ENCODE data around the gene ROBO1. TPM values are rescaled to one million over a fixed set of nuclear protein-coding genes. Genes with fewer than 3 reads are reported as not detected.

ROBO1 gene
- total and polyA plus RNA-seq, 2 of the 8 experiments (the other 6 are each of a cell fraction or from before 2014, with no cell fraction given): 51.4 to 91.0 TPM

- WGBS, 2 experiments (ENCODE audit: extremely low coverage in 1 of 2, insufficient coverage in 1 of 2, insufficient read length in 1 of 2, insufficient replicate concordance in 2 of 2, low coverage in 1 of 2, low lambda C conversion rate in 2 of 2, missing lambda C conversion rate in 1 of 2): 88% methylated on average over 3 of the region's 3 CpGs; no CpG with 5 or more reads in 1 of the 2 experiments
- TF ChIP-seq RXRA (IDR thresholded peaks at IDR 0.05; ENCODE audit: insufficient read depth, low read depth, low read length): no peak
- TF ChIP-seq RBBP5 (IDR thresholded peaks at IDR 0.05; ENCODE audit: borderline replicate concordance, low read depth, low read length): no peak
- no peak for TF ChIP-seq MAFK (IDR thresholded peaks at IDR 0.05; ENCODE audit: low read depth, low read length)
- TF ChIP-seq MAX (IDR thresholded peaks at IDR 0.05): no peak
- no peak for TF ChIP-seq GABPA (IDR thresholded peaks at IDR 0.05; ENCODE audit: borderline replicate concordance, insufficient read depth, low read length)
- no peak for TF ChIP-seq RNF2 (IDR thresholded peaks at IDR 0.05; ENCODE audit: borderline replicate concordance, low read depth, low read length, missing control alignments, poor library complexity, severe bottlenecking)
- no peak for TF ChIP-seq ZNF274 (IDR thresholded peaks at IDR 0.05; ENCODE audit: borderline replicate concordance, extremely low read depth, low read length)
- no peak for TF ChIP-seq CEBPB (IDR thresholded peaks at IDR 0.05; ENCODE audit: low read depth, low read length)
- TF ChIP-seq KDM5A (IDR thresholded peaks at IDR 0.05; ENCODE audit: low read length): no peak
- TF ChIP-seq POLR2A (IDR thresholded peaks at IDR 0.05; ENCODE audit: control extremely low read depth in 1 of 2, low read depth in 2 of 2, low read length in 2 of 2): no peak
- no peak for TF ChIP-seq BCL11A (IDR thresholded peaks at IDR 0.05; ENCODE audit: low read depth in 2 of 2, low read length in 2 of 2)
- no peak for TF ChIP-seq SP1 (IDR thresholded peaks at IDR 0.05; ENCODE audit: low read depth, low read length)
- TF ChIP-seq TCF12 (IDR thresholded peaks at IDR 0.05; ENCODE audit: low read depth, low read length): no peak
- no peak for TF ChIP-seq SAP30 (IDR thresholded peaks at IDR 0.05; ENCODE audit: insufficient read depth, insufficient replicate concordance, low read length)
- no peak for TF ChIP-seq SUZ12 (IDR thresholded peaks at IDR 0.05; ENCODE audit: low read length)
Measured at GRCh38 chr3:79140708-79141107, 627.1 kb downstream of the ROBO1 start.

More at GRCh38 chr3:79140708-79141107, 627.1 kb downstream of the ROBO1 start:
- Histone ChIP-seq H2AK5ac (ENCODE audit: low read depth, low read length) (no peak overlapping the region), H3K36me3 (ENCODE audit: control insufficient read depth in 2 of 4, insufficient read depth in 4 of 4, low read length in 3 of 4) (no peaks in the 10 kb centered on the region), H3K79me2 (ENCODE audit: control insufficient read depth in 1 of 2, insufficient read depth in 2 of 2, low read length in 2 of 2) (no peaks in the 10 kb centered on the region), H3K18ac (ENCODE audit: extremely low read depth, low read length) (no peak overlapping the region), H3K4ac (replicated peaks; ENCODE audit: insufficient read length, low read depth, low read length) (no peak overlapping the region), H3K23me2 (ENCODE audit: low read depth, low read length) (no peaks in the 10 kb centered on the region), H3K4me1 (replicated peaks in 1 of 4; ENCODE audit: control insufficient read depth in 3 of 4, insufficient read depth in 4 of 4, low read length in 3 of 4) (peaks cover 0 to 4% (median 0%) of the 10 kb centered on the region in 4 experiments; a peak in 1 of 7 replicates), H2BK15ac (ENCODE audit: low read length) (no peak overlapping the region), H3K23ac (ENCODE audit: insufficient read length) (no peak overlapping the region), H3K27me3 (replicated peaks in 1 of 4; ENCODE audit: control insufficient read depth in 3 of 4, extremely low read depth in 1 of 4, insufficient read depth in 3 of 4, low read length in 3 of 4) (no peaks in the 10 kb centered on the region), H4K8ac (ENCODE audit: extremely low read depth, insufficient read depth, low read length) (no peak overlapping the region), H3K79me1 (ENCODE audit: low read depth, low read length) (no peaks in the 10 kb centered on the region), H3K27ac (ENCODE audit: low read depth, low read length) (no peak overlapping the region), H2BK20ac (ENCODE audit: low read length) (no peak overlapping the region), H3K14ac (ENCODE audit: insufficient read length) (no peak overlapping the region), H4K91ac (replicated peaks; ENCODE audit: insufficient read length, low read length) (no peak overlapping the region), H2BK5ac (ENCODE audit: low read depth, low read length) (no peak overlapping the region), H2AFZ (ENCODE audit: low read length) (peak overlapping the region; percentile 86), H4K20me1 (replicated peaks in 1 of 2; ENCODE audit: control insufficient read depth in 1 of 2, insufficient read depth in 2 of 2, low read length in 2 of 2) (no peaks in the 10 kb centered on the region), H2BK12ac (ENCODE audit: low read depth, low read length) (no peak overlapping the region), H3K9ac (replicated peaks in 1 of 4; ENCODE audit: extremely low read depth in 1 of 4, low read depth in 3 of 4, low read length in 3 of 4) (no peak overlapping the region), H3K56ac (replicated peaks; ENCODE audit: insufficient read length, low read depth, low read length) (no peak overlapping the region), H3K4me3 (ENCODE audit: extremely low read depth in 1 of 4, insufficient read depth in 2 of 4, low read depth in 3 of 4, low read length in 4 of 4) (no peak overlapping the region), H2BK120ac (replicated peaks; ENCODE audit: low read depth, low read length) (no peak overlapping the region), H3K4me2 (ENCODE audit: insufficient read depth in 1 of 2, low read depth in 2 of 2, low read length in 2 of 2) (no peak overlapping the region), H4K5ac (ENCODE audit: insufficient read length, low read depth, low read length) (no peak overlapping the region), H3K9me3 (ENCODE audit: insufficient read depth in 2 of 2, low read depth in 1 of 2, low read length in 1 of 2) (no peaks in the 10 kb centered on the region)
- POLR2A ChIA-PET (ENCODE audit: partially characterized antibody): no interaction called here
- DNase-seq (ENCODE audit: low read depth in 1 of 2, low spot score in 2 of 2) (no peak), FAIRE-seq (no peak)
- CTCF ChIA-PET (ENCODE audit: partially characterized antibody): interaction anchor here (1.1 kb wide), 1 partner anchor 55 kb away, joined by 3 read pairs; no protein-coding TSS in a partner anchor
